Kidney (tissue), 14 donors: Measurements from ENCODE around the gene HNRNPM. TPM values are rescaled to one million over a fixed set of nuclear protein-coding genes. Genes with fewer than 3 reads are reported as not detected.
A peak's percentile ranks its signal among the peaks of the same experiment; 100 is the strongest.

Experiments
- DNase-seq, 5 donors: peaks; one replicate each; pipeline ENCODE4 v3.0.0-alpha.2; 2013 to 2020
- FAIRE-seq: peaks from 2 replicates; lab custom pipeline; 2012; peaks lifted over from hg19 to GRCh38; lab: Jason Lieb, UNC
- H3K27ac ChIP-seq, 2 donors: one replicate each; pipeline ENCODE4 v1.7.0; 2013; ENCODE audit warnings: low read depth in 2 of 2, low read length in 2 of 2, inconsistent platforms in 1 of 2
- H3K27me3 ChIP-seq: one replicate; pipeline ENCODE4 v1.7.1; 2013; ENCODE audit warnings: low read length, inconsistent platforms; ENCODE audit not compliant: control insufficient read depth, insufficient read depth
- H3K36me3 ChIP-seq, 3 donors: one replicate each; pipeline versions ENCODE4 v1.7.0 to v1.7.1; 2013; ENCODE audit warnings: low read length in 3 of 3, control low read depth in 1 of 3, inconsistent platforms in 1 of 3; ENCODE audit not compliant: insufficient read depth in 3 of 3, control insufficient read depth in 2 of 3
- H3K4me1 ChIP-seq, 3 donors: one replicate each; pipeline versions ENCODE4 v1.7.0 to v1.7.1; 2013; ENCODE audit warnings: low read length in 3 of 3, inconsistent platforms in 1 of 3, low read depth in 1 of 3; ENCODE audit not compliant: control insufficient read depth in 2 of 3, insufficient read depth in 2 of 3
- H3K4me3 ChIP-seq, 3 donors: one replicate each; pipeline versions ENCODE4 v1.7.0 to v1.8.1; 2013; ENCODE audit warnings: low read length in 3 of 3, control low read depth in 1 of 3, inconsistent platforms in 1 of 3
- H3K9ac ChIP-seq, 3 donors: one replicate each; pipeline versions ENCODE4 v1.7.0 to v1.7.1; 2013; ENCODE audit warnings: low read length in 3 of 3, control low read depth in 1 of 3, inconsistent platforms in 1 of 3
- H3K9me3 ChIP-seq, 3 donors: one replicate each; pipeline versions ENCODE4 v1.7.0 to v1.7.1; 2013; ENCODE audit warnings: low read length in 3 of 3, control low read depth in 1 of 3, inconsistent platforms in 1 of 3; ENCODE audit not compliant: control insufficient read depth in 2 of 3, insufficient read depth in 1 of 3
- CTCF ChIP-seq: IDR thresholded peaks from 3 replicates; pipeline ENCODE4 v1.5.1; 2012; ENCODE audit warnings: mild to moderate bottlenecking, moderate library complexity, borderline replicate concordance; ENCODE audit not compliant: insufficient read depth; ENCODE audit errors: extremely low read depth
- intact Hi-C: fragments of 100-400 bp; cut with DNase I; formaldehyde crosslinking; loops from one replicate; pipeline ENCODE4 v1.11.1; 2022
- polyA plus RNA-seq: library from polyadenylated mRNA; stranded (reverse); fragments of 350-450 nt; fragmentation: Illumina TruSeq; extraction: RNeasy Lipid Tissue Mini Kit (QIAGEN cat#74804); gene quantifications from one replicate; pipeline ENCODE4 v1.2.3, GENCODE V29; 2014; ENCODE audit warnings: low read depth, low replicate concordance; ENCODE audit not compliant: insufficient read depth
- total RNA-seq: library from RNA; stranded (reverse); fragmentation: NEBNext Ultra II Directional; extraction: Animal tissue kit (Norgen Biotek cat#: 25700); gene quantifications from one replicate; pipeline ENCODE4 v1.2.1, GENCODE V29; 2021
- donor health status: control.
- donor health status: control.
- donor health status: control.
- donor health status: control.
- donor health status: control.
- donor health status: DM: yes; HTN: yes; CAD: no.
- donor health status: Normal renal cell carcinoma (clear cell type).

Gene HNRNPM
- total and polyA plus RNA-seq, 2 donors from 2014 or later = 103 to 164 TPM

- FAIRE-seq (no peak), DNase-seq (no peak)
- Histone ChIP-seq H3K36me3 (peaks cover 0 to 2% (median 0%) of the 10 kb centered on the region in 3 donors), H3K27ac (no peak overlapping the region), H3K4me3 (no peak overlapping the region), H3K9me3 (no peaks in the 10 kb centered on the region), H3K4me1 (peaks cover 0 to 51% (median 27%) of the 10 kb centered on the region in 3 donors), H3K27me3 (no peaks in the 10 kb centered on the region), H3K9ac (no peak overlapping the region)
- intact Hi-C loops = no loop called here
- TF ChIP-seq CTCF = no peak
Observed at GRCh38 chr19:8396185-8396562, 48.6 kb upstream of the HNRNPM start.

DNA sequence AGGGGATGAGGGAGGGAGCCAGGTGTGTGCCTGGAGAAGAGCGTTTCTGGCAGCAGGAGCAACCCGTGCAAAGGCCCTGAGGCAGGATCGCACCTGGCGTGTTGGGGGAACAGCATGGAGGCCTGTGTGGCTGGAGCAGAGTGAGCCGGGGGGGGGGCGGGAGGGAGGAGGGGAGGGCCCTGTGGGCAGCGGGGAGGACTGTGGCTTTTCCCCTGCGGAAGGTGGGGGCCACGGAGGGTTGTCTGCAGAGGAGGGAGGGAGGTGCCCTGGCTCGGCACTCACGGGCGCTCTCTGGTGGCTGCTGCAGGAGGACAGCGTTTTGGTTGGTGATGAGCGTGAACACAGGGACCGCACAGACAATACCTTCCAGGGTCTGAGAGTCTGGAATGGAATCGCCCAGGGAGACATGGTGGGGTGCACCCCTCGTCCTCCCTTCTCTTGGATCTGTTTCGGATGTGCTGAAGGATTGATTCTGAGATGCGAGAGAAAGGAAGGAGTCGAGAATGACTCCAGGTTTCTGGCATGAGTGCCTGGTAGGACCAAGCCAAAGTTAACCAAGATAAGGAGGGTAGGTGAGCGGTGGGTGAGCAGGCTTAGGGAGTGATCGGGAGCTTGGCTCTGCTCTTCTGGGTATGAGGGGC is 48.1 kb upstream of the HNRNPM start:
- DNase-seq = peak in 3 of 5 donors; percentile 45 to 78 (median 47)
- Histone ChIP-seq H3K27me3 (no peaks in the 10 kb centered on the region), H3K36me3 (peaks cover 0 to 2% (median 0%) of the 10 kb centered on the region in 3 donors), H3K27ac (peak overlapping the region; percentile 16 to 37), H3K4me3 (no peak overlapping the region), H3K9me3 (no peaks in the 10 kb centered on the region), H3K9ac (peak overlapping the region in 1 of 3 donors; percentile 48), H3K4me1 (peaks cover 0 to 45% (median 22%) of the 10 kb centered on the region in 3 donors)
- FAIRE-seq = no peak
- intact Hi-C loops = no loop called here
- TF ChIP-seq CTCF = peak; percentile 53

GRCh38 chr19:8397271-8397670 is 47.5 kb upstream of the HNRNPM start:
- no peak overlapping the region for H3K4me3 ChIP-seq
- no peak for FAIRE-seq

More at GRCh38 chr19:8397271-8397670, 47.5 kb upstream of the HNRNPM start:
- Histone ChIP-seq H3K27me3 (no peaks in the 10 kb centered on the region), H3K4me1 (peaks cover 0 to 40% (median 16%) of the 10 kb centered on the region in 3 donors), H3K36me3 (peaks cover 0 to 5% (median 4%) of the 10 kb centered on the region in 3 donors), H3K9ac (peak overlapping the region in 1 of 3 donors; percentile 48), H3K27ac (peak overlapping the region; percentile 16 to 37), H3K9me3 (no peaks in the 10 kb centered on the region)
- no peak for TF ChIP-seq CTCF
- peak in 1 of 5 donors; percentile 54 for DNase-seq
- intact Hi-C loops = no loop called here
